ENCODE measurements around the gene DPH1. TPM values are rescaled to one million over a fixed set of nuclear protein-coding genes. Genes with fewer than 3 reads are reported as not detected.
A peak's percentile ranks its signal among the peaks of the same experiment; 100 is the strongest.

The DPH1 gene
- total RNA-seq, 1 donor from 2014 or later = 43.0 TPM

GRCh38 chr17:2067608-2068024 lies 37.7 kb downstream of the DPH1 start:
- H3K4me1 ChIP-seq = peaks cover 79% of the 10 kb centered on the region
- TF ChIP-seq POLR2AphosphoS5 (IDR thresholded peaks at IDR 0.05; ENCODE audit: insufficient read depth in 1 of 2, low read depth in 1 of 2) (peak in 1 of 2 donors; percentile 38), CTCF (IDR thresholded peaks at IDR 0.05) (no peak)
- no peaks in the 10 kb centered on the region for H3K27me3 ChIP-seq
- H3K36me3 ChIP-seq = peaks cover 0 to 12% of the 10 kb centered on the region in 2 donors
- intact Hi-C loops (cut with DNase I) = no loop called here
- no peak overlapping the region for H3K4me3 ChIP-seq
- no peaks in the 10 kb centered on the region for H3K9me3 ChIP-seq
- DNase-seq (ENCODE audit: extremely low spot score in 2 of 2) = no peak
- peak overlapping the region; percentile 95 for H3K27ac ChIP-seq

GRCh38 chr17:2068031-2068518 lies 38.1 kb downstream of the DPH1 start:
- Histone ChIP-seq H3K27ac (peak overlapping the region; percentile 95), H3K36me3 (peaks cover 0 to 12% of the 10 kb centered on the region in 2 donors), H3K4me1 (peaks cover 75% of the 10 kb centered on the region), H3K27me3 (no peaks in the 10 kb centered on the region), H3K9me3 (no peaks in the 10 kb centered on the region), H3K4me3 (no peak overlapping the region)
- DNase-seq (ENCODE audit: extremely low spot score in 2 of 2) = no peak
- intact Hi-C loops (cut with DNase I) = no loop called here
- TF ChIP-seq POLR2AphosphoS5 (IDR thresholded peaks at IDR 0.05; ENCODE audit: insufficient read depth in 1 of 2, low read depth in 1 of 2) = no peak
- TF ChIP-seq POLR2A (IDR thresholded peaks at IDR 0.05) = no peak
- no peak for TF ChIP-seq CTCF (IDR thresholded peaks at IDR 0.05)

GRCh38 chr17:2068519-2069051 lies 38.6 kb downstream of the DPH1 start:
- peak overlapping the region; percentile 95 for H3K27ac ChIP-seq
- H3K4me3 ChIP-seq = no peak overlapping the region
- intact Hi-C loops (cut with DNase I) = no loop called here
- no peaks in the 10 kb centered on the region for H3K9me3 ChIP-seq
- DNase-seq (ENCODE audit: extremely low spot score in 2 of 2) = no peak
- TF ChIP-seq POLR2AphosphoS5 (IDR thresholded peaks at IDR 0.05; ENCODE audit: insufficient read depth in 1 of 2, low read depth in 1 of 2) (peak in 1 of 2 donors; percentile 49), POLR2A (IDR thresholded peaks at IDR 0.05) (no peak)
- H3K4me1 ChIP-seq = peaks cover 70% of the 10 kb centered on the region
- H3K27me3 ChIP-seq = no peaks in the 10 kb centered on the region
- H3K36me3 ChIP-seq = peaks cover 0 to 12% of the 10 kb centered on the region in 2 donors

- Histone ChIP-seq H3K9me3 (no peaks in the 10 kb centered on the region), H3K4me3 (no peak overlapping the region), H3K27me3 (no peaks in the 10 kb centered on the region), H3K27ac (peak overlapping the region; percentile 82), H3K36me3 (no peaks in the 10 kb centered on the region), H3K4me1 (peaks cover 59% of the 10 kb centered on the region)
- no peak for TF ChIP-seq CTCF (IDR thresholded peaks at IDR 0.05)
- TF ChIP-seq POLR2AphosphoS5 (IDR thresholded peaks at IDR 0.05; ENCODE audit: insufficient read depth in 1 of 2, low read depth in 1 of 2) = no peak
- TF ChIP-seq POLR2A (IDR thresholded peaks at IDR 0.05) = no peak
- no peak for DNase-seq (ENCODE audit: extremely low spot score in 2 of 2)
- intact Hi-C loops (cut with DNase I) = no loop called here
These were observed 40.5 kb downstream of the DPH1 start for GRCh38 chr17:2070241-2071023.

GRCh38 chr17:2071024-2071385 lies 41.1 kb downstream of the DPH1 start:
- Histone ChIP-seq H3K4me3 (no peak overlapping the region), H3K4me1 (peaks cover 59% of the 10 kb centered on the region), H3K9me3 (no peaks in the 10 kb centered on the region), H3K36me3 (no peaks in the 10 kb centered on the region), H3K27me3 (no peaks in the 10 kb centered on the region), H3K27ac (peak overlapping the region; percentile 82)
- intact Hi-C loops (cut with DNase I) = no loop called here
- no peak for DNase-seq (ENCODE audit: extremely low spot score in 2 of 2)
- no peak for TF ChIP-seq POLR2A (IDR thresholded peaks at IDR 0.05)
- TF ChIP-seq POLR2AphosphoS5 (IDR thresholded peaks at IDR 0.05; ENCODE audit: insufficient read depth in 1 of 2, low read depth in 1 of 2) = no peak
- no peak for TF ChIP-seq CTCF (IDR thresholded peaks at IDR 0.05)

Data from vagina (tissue), 2 donors.